Upper lobe of left lung (tissue), 6 donors: ENCODE measurements around the gene MARK1. TPM values are rescaled to one million over a fixed set of nuclear protein-coding genes. Genes with fewer than 3 reads are reported as not detected.
A peak's percentile ranks its signal among the peaks of the same experiment; 100 is the strongest.

ENCODE experiments used
- ATAC-seq, 2 donors: fragments of 200-7000 bp; cut with Tn5 transposase; one replicate each; pipeline ENCODE4 v1.9.1; 2022; ENCODE audit warnings: mild to moderate bottlenecking in 2 of 2, moderate library complexity in 2 of 2; ENCODE audit not compliant: low FRiP score in 2 of 2
- DNase-seq, 2 donors: peaks; one replicate each; pipeline ENCODE4 v3.0.0-alpha.2; 2019 to 2020
- H3K27ac ChIP-seq, 4 donors: fragments of 200-600 bp; sonication (generic); one replicate each; pipeline ENCODE4 v1.5.1; 2016 to 2019
- H3K27me3 ChIP-seq, 4 donors: fragments of 200-600 bp; sonication (generic); one replicate each; pipeline ENCODE4 v1.5.1; 2017 to 2019
- H3K36me3 ChIP-seq, 4 donors: fragments of 200-600 bp; sonication (generic); one replicate each; pipeline ENCODE4 v1.5.1; 2016 to 2019
- H3K4me1 ChIP-seq, 4 donors: fragments of 200-600 bp; sonication (generic); one replicate each; pipeline ENCODE4 v1.5.1; 2018 to 2019
- H3K4me3 ChIP-seq, 4 donors: fragments of 200-600 bp; sonication (generic); one replicate each; pipeline ENCODE4 v1.5.1; 2017 to 2019; ENCODE audit warnings: mild to moderate bottlenecking in 2 of 4, moderate library complexity in 1 of 4
- H3K9me3 ChIP-seq, 4 donors: fragments of 200-600 bp; sonication (generic); one replicate each; pipeline ENCODE4 v1.5.1; 2018 to 2019
- EP300 ChIP-seq, 4 donors: sonication (generic); formaldehyde crosslinking; IDR thresholded peaks; one replicate each; pipeline ENCODE4 v1.5.1; 2017; ENCODE audit warnings: antibody characterized with exemption in 4 of 4, control low read depth in 2 of 4
- POLR2A ChIP-seq, 4 donors: fragments of 450-650 bp; IDR thresholded peaks; one replicate each; pipeline ENCODE4 v1.5.1; 2016 to 2017; ENCODE audit warnings: antibody characterized with exemption in 4 of 4, mild to moderate bottlenecking in 2 of 4
- POLR2AphosphoS5 ChIP-seq, 2 donors: sonication (generic); formaldehyde crosslinking; IDR thresholded peaks; one replicate each; pipeline ENCODE4 v1.5.1; 2017; ENCODE audit warnings: antibody characterized with exemption in 2 of 2
- WGBS, 2 donors: methylation state at CpG; one replicate each; pipeline ENCODE4 v1.1.5; 2017 to 2018; 5-methylcytosine and 5-hydroxymethylcytosine counted together
- total RNA-seq, 6 donors: library from RNA; depleted of rRNA in 4 of 6; stranded (reverse); fragments of >200 nt in 4 of 6; gene quantifications; one replicate each; pipeline versions ENCODE4 v1.1.0 to v1.2.1, GENCODE V29; 2016 to 2021
- TF ChIP-seq, protein P1 (sequence below), 6 experiments: fragments of 450-650 bp in 4 of 6; fragments of 200-600 bp in 2 of 6; sonication (generic) in 2 of 6; IDR thresholded peaks; one replicate each; pipeline ENCODE4 v1.5.1; 2016 to 2019; ENCODE audit warnings: antibody characterized with exemption in 6 of 6
- donor health status: DM: no; HTN: no; CAD: no; lungs with moderate emphysema.
- donor health status: DM: no; HTN: yes; CAD: no; lungs with severe emphysema.

The MARK1 gene
- total RNA-seq, 6 donors from 2014 or later: 1.0 to 3.6 (median 1.8) TPM

DNA sequence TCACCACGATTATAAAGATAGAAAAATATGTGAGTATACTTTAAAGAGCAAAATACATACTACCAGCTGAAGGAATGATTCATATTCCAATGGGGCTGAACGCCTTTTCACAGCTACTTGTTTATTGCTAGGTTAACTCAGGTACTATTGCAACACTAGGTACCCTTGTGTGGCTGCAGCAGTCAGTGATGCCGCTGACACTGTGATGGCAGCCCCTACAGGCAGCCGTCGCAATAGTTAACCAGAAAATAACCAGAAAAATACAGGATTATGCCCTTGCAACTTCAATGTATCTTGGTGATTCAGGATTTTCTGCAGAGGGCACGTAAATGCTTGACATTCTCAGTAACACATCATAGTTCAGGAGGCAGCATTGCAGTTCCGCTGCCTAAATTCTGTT, 1.6 kb upstream of the MARK1 start:
- TF ChIP-seq POLR2AphosphoS5 (IDR thresholded peaks at IDR 0.05) (no peak), POLR2A (IDR thresholded peaks at IDR 0.05) (no peak), EP300 (IDR thresholded peaks at IDR 0.05) (no peak)
- TF ChIP-seq, protein P1, sequence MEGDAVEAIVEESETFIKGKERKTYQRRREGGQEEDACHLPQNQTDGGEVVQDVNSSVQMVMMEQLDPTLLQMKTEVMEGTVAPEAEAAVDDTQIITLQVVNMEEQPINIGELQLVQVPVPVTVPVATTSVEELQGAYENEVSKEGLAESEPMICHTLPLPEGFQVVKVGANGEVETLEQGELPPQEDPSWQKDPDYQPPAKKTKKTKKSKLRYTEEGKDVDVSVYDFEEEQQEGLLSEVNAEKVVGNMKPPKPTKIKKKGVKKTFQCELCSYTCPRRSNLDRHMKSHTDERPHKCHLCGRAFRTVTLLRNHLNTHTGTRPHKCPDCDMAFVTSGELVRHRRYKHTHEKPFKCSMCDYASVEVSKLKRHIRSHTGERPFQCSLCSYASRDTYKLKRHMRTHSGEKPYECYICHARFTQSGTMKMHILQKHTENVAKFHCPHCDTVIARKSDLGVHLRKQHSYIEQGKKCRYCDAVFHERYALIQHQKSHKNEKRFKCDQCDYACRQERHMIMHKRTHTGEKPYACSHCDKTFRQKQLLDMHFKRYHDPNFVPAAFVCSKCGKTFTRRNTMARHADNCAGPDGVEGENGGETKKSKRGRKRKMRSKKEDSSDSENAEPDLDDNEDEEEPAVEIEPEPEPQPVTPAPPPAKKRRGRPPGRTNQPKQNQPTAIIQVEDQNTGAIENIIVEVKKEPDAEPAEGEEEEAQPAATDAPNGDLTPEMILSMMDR (IDR thresholded peaks at IDR 0.05): no peak
- DNase-seq (no peak), ATAC-seq (no peak)
- 56 to 60% methylated on average over 7 of the region's 7 CpGs for WGBS, 2 donors
- H3K27ac ChIP-seq: no peak overlapping the region
- peaks cover 0 to 22% (median 11%) of the 10 kb centered on the region in 4 donors for H3K27me3 ChIP-seq
- H3K4me1 ChIP-seq: peaks cover 9 to 27% (median 19%) of the 10 kb centered on the region in 4 donors
- H3K4me3 ChIP-seq: no peak overlapping the region
- no peaks in the 10 kb centered on the region for H3K9me3 ChIP-seq
- H3K36me3 ChIP-seq: no peaks in the 10 kb centered on the region

GRCh38 chr1:220527279-220527907, 543 bp upstream of the MARK1 start:
- H3K27ac ChIP-seq: peak overlapping the region in 3 of 4 donors; percentile 48 to 84 (median 60)
- WGBS, 2 donors: 5 to 6% methylated on average over 12 to 23 of the region's 23 CpGs
- peak in 1 of 2 donors; percentile 72 for DNase-seq
- H3K4me3 ChIP-seq: peak overlapping the region; percentile 18 to 69 (median 56)
- peaks cover 9 to 27% (median 16%) of the 10 kb centered on the region in 4 donors for H3K4me1 ChIP-seq
- peak; percentile 38 to 50 for ATAC-seq
- TF ChIP-seq, protein P1 (IDR thresholded peaks at IDR 0.05): no peak
- peak in 1 of 2 donors; percentile 43 for TF ChIP-seq POLR2AphosphoS5 (IDR thresholded peaks at IDR 0.05)
- no peak for TF ChIP-seq POLR2A (IDR thresholded peaks at IDR 0.05)
- no peaks in the 10 kb centered on the region for H3K9me3 ChIP-seq
- peaks cover 0 to 22% (median 11%) of the 10 kb centered on the region in 4 donors for H3K27me3 ChIP-seq
- H3K36me3 ChIP-seq: no peaks in the 10 kb centered on the region

DNA sequence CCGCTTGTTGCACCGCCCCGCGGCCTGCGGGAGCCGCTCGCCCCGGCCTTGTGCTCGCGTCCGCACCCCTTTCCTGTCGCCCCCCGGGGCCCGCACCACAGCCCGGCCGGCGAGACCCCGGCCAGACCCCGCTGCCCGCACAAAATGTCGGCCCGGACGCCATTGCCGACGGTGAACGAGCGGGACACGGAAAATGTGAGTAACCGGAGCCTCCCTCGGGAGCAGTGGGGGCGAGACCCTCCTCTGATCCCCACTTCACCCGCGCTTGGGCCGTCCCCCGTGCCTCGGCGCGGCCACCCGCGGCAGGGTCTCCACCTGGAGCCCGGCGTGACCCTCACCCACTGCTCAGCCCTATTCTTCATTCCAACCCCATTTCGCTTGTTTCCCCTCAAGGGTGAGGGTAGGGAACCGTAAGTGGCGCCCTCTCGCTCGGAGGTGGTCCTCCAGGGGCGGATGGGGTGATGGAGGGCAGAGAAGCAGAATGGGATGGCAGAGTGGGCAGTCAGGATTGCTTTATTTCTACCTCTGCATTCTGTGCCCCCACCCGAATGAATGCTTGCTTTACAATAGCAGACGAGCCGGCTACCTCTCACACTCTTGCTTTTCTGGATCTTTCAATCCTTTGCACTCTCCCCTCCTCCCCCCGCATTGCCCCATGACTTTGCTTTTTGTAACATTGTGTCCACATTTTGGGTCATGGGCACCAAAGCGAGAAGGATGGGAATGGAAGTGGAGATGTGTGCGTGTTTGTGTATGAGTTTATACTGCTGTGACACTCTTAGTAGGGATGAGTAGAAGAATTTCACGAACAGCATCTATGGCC, 954 bp downstream of the MARK1 start:
- ATAC-seq: peak; percentile 44
- 5 to 11% methylated on average over 11 to 14 of the region's 55 CpGs for WGBS, 2 donors
- H3K36me3 ChIP-seq: no peaks in the 10 kb centered on the region
- DNase-seq: no peak
- peak overlapping the region; percentile 55 to 69 (median 58) for H3K4me3 ChIP-seq
- no peaks in the 10 kb centered on the region for H3K9me3 ChIP-seq
- peaks cover 9 to 27% (median 16%) of the 10 kb centered on the region in 4 donors for H3K4me1 ChIP-seq
- H3K27me3 ChIP-seq: peaks cover 0 to 22% (median 11%) of the 10 kb centered on the region in 4 donors
- peak overlapping the region; percentile 64 to 84 (median 80) for H3K27ac ChIP-seq
- TF ChIP-seq POLR2A (IDR thresholded peaks at IDR 0.05) (no peak), EP300 (IDR thresholded peaks at IDR 0.05) (no peak), POLR2AphosphoS5 (IDR thresholded peaks at IDR 0.05) (no peak)
- TF ChIP-seq, protein P1 (IDR thresholded peaks at IDR 0.05): no peak

- ATAC-seq: no peak
- WGBS, 2 donors: 45 to 50% methylated on average over 6 of the region's 6 CpGs
- Histone ChIP-seq H3K27me3 (peaks cover 0 to 22% (median 11%) of the 10 kb centered on the region in 4 donors), H3K4me1 (peaks cover 9 to 27% (median 16%) of the 10 kb centered on the region in 4 donors), H3K36me3 (no peaks in the 10 kb centered on the region), H3K9me3 (peaks cover 0 to 4% (median 0%) of the 10 kb centered on the region in 4 donors), H3K27ac (peak overlapping the region in 1 of 4 donors; percentile 79), H3K4me3 (peak overlapping the region in 3 of 4 donors; percentile 55 to 69 (median 58))
- TF ChIP-seq POLR2AphosphoS5 (IDR thresholded peaks at IDR 0.05): no peak
- TF ChIP-seq POLR2A (IDR thresholded peaks at IDR 0.05): no peak
- TF ChIP-seq, protein P1 (IDR thresholded peaks at IDR 0.05): no peak
- no peak for TF ChIP-seq EP300 (IDR thresholded peaks at IDR 0.05)
- DNase-seq: no peak
Measured at GRCh38 chr1:220529521-220530020, 1.6 kb downstream of the MARK1 start.
